Fibroblast of gingiva (primary cell): ENCODE data around the gene WDR37.
A peak's percentile ranks its signal among the peaks of the same experiment; 100 is the strongest.
"Not testable (repeated sequence)": the region's sequence is repeated elsewhere in the genome, so short reads cannot be mapped to it uniquely, and the experiment has no call there.

Experiments
- DNase-seq: peaks from one replicate; pipeline ENCODE4 v3.0.0-alpha.2; 2011; ENCODE audit warnings: low read depth

Gene WDR37

GRCh38 chr10:1104971-1105370 is 48.8 kb downstream of the WDR37 start:
- no peak for DNase-seq

- DNase-seq: no peak
Measured at GRCh38 chr10:1107004-1107403, 50.8 kb downstream of the WDR37 start.

GRCh38 chr10:1107679-1108078 is 51.5 kb downstream of the WDR37 start:
- DNase-seq: no peak

- peak; percentile 36 for DNase-seq
Measured at GRCh38 chr10:1109795-1110673, 53.8 kb downstream of the WDR37 start.

- no peak for DNase-seq
Measured at GRCh38 chr10:1110674-1111119, 54.5 kb downstream of the WDR37 start.

- DNase-seq: no peak
Measured at GRCh38 chr10:1114315-1114714, 58.1 kb downstream of the WDR37 start.

GRCh38 chr10:1114719-1115606 is 58.8 kb downstream of the WDR37 start:
- DNase-seq: no peak

GRCh38 chr10:1115607-1115955 is 59.4 kb downstream of the WDR37 start:
- no peak for DNase-seq

- no peak for DNase-seq
Measured at GRCh38 chr10:1116051-1116450, 59.9 kb downstream of the WDR37 start.

- DNase-seq: no peak
Measured at GRCh38 chr10:1116696-1117280, 60.6 kb downstream of the WDR37 start.

- DNase-seq: no peak
Measured at GRCh38 chr10:1117651-1118050, 61.5 kb downstream of the WDR37 start.

GRCh38 chr10:1118318-1118717 is 62.1 kb downstream of the WDR37 start:
- DNase-seq: not testable (repeated sequence)

GRCh38 chr10:1119027-1119426 is 62.8 kb downstream of the WDR37 start:
- no peak for DNase-seq

- DNase-seq: no peak
Measured at GRCh38 chr10:1119501-1119900, 63.3 kb downstream of the WDR37 start.

GRCh38 chr10:1120306-1120705 is 64.1 kb downstream of the WDR37 start:
- DNase-seq: no peak

- no peak for DNase-seq
Measured at GRCh38 chr10:1120801-1121211, 64.6 kb downstream of the WDR37 start.

GRCh38 chr10:1121271-1121970 is 65.2 kb downstream of the WDR37 start:
- no peak for DNase-seq

- DNase-seq: no peak
Measured at GRCh38 chr10:1122349-1122748, 66.2 kb downstream of the WDR37 start.

GRCh38 chr10:1123198-1123597 is 67.0 kb downstream of the WDR37 start:
- no peak for DNase-seq

- DNase-seq: no peak
Measured at GRCh38 chr10:1123972-1124371, 67.8 kb downstream of the WDR37 start.

- no peak for DNase-seq
Measured at GRCh38 chr10:1124796-1125195, 68.6 kb downstream of the WDR37 start.

GRCh38 chr10:1126461-1126860 is 70.3 kb downstream of the WDR37 start:
- no peak for DNase-seq
